H1 (cell line): ENCODE data around the gene NIM1K.

Experiments used
- EP300 ChIP-seq, 2 experiments: IDR thresholded peaks; 1 replicate in 1 of 2; 2 replicates in 1 of 2; pipeline ENCODE4 v1.6.1; 2011 to 2012; ENCODE audit warnings: low read depth in 2 of 2, low read length in 2 of 2, mild to moderate bottlenecking in 2 of 2, borderline replicate concordance in 1 of 2, inconsistent platforms in 1 of 2, moderate library complexity in 1 of 2
- EZH2 ChIP-seq: fragments of 200-600 bp; sonication (generic); IDR thresholded peaks from 2 replicates; pipeline ENCODE4 v1.7.1; 2012; ENCODE audit warnings: low read depth, mild to moderate bottlenecking, moderate library complexity, low read length, inconsistent platforms; ENCODE audit not compliant: severe bottlenecking
- POLR2A ChIP-seq, 2 experiments: IDR thresholded peaks; 1 replicate in 1 of 2; 2 replicates in 1 of 2; pipeline ENCODE4 v1.6.1; 2011; ENCODE audit warnings: low read depth in 2 of 2, low read length in 2 of 2, mild to moderate bottlenecking in 2 of 2; ENCODE audit errors: control extremely low read depth in 1 of 2
- RNF2 ChIP-seq: fragments of 200-900, 300-1000 bp; sonication (generic); IDR thresholded peaks from 2 replicates; pipeline ENCODE4 v1.7.1; 2016; ENCODE audit warnings: borderline replicate concordance, low read depth, mild to moderate bottlenecking, antibody characterized with exemption, low read length; ENCODE audit not compliant: poor library complexity, severe bottlenecking; ENCODE audit errors: missing control alignments
- TF ChIP-seq, protein P1 (sequence below), 3 experiments: IDR thresholded peaks; 1 replicate in 2 of 3; 2 replicates in 1 of 3; pipeline versions ENCODE4 v1.5.1 to v1.6.1; 2011; ENCODE audit warnings: low read length in 3 of 3, mild to moderate bottlenecking in 3 of 3, inconsistent platforms in 2 of 3, low read depth in 1 of 3, moderate library complexity in 1 of 3; ENCODE audit not compliant: insufficient read depth in 1 of 3; ENCODE audit errors: control extremely low read depth in 1 of 3
- TF ChIP-seq, protein P2 (sequence below): IDR thresholded peaks from 2 replicates; pipeline ENCODE4 v1.6.1; 2011; ENCODE audit warnings: low read depth, mild to moderate bottlenecking, low read length; ENCODE audit not compliant: insufficient read depth

DNA sequence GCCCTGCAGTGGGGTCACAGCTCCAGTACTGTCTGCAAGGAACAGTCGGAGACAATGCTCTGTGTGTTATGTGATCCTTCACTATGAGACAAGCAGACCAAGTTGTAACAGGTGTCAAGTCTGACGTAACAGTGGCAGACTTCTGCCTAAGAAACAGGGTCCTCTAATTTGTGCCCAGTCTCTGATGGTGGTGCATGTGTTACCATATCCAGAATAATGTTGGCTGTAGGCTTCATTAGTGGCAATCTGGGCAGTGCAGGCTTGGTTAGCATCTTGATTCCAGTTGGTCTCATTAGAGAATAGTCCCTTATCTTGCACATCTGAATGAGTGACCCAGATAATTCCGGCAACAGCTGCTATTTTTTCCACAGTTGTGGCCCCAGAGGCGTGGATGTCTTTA is 37.6 kb upstream of the NIM1K start:
- TF ChIP-seq EZH2 (no peak), RNF2 (no peak), POLR2A (IDR thresholded peaks at IDR 0.05; ENCODE audit: control extremely low read depth in 1 of 2, low read depth in 2 of 2, low read length in 2 of 2) (no peak), EP300 (IDR thresholded peaks at IDR 0.05; ENCODE audit: borderline replicate concordance in 1 of 2, low read depth in 2 of 2, low read length in 2 of 2) (no peak)
- TF ChIP-seq, protein P1, sequence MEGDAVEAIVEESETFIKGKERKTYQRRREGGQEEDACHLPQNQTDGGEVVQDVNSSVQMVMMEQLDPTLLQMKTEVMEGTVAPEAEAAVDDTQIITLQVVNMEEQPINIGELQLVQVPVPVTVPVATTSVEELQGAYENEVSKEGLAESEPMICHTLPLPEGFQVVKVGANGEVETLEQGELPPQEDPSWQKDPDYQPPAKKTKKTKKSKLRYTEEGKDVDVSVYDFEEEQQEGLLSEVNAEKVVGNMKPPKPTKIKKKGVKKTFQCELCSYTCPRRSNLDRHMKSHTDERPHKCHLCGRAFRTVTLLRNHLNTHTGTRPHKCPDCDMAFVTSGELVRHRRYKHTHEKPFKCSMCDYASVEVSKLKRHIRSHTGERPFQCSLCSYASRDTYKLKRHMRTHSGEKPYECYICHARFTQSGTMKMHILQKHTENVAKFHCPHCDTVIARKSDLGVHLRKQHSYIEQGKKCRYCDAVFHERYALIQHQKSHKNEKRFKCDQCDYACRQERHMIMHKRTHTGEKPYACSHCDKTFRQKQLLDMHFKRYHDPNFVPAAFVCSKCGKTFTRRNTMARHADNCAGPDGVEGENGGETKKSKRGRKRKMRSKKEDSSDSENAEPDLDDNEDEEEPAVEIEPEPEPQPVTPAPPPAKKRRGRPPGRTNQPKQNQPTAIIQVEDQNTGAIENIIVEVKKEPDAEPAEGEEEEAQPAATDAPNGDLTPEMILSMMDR (IDR thresholded peaks at IDR 0.05; ENCODE audit: control extremely low read depth in 1 of 3, insufficient read depth in 1 of 3, low read depth in 1 of 3, low read length in 3 of 3): no peak
- TF ChIP-seq, protein P2, sequence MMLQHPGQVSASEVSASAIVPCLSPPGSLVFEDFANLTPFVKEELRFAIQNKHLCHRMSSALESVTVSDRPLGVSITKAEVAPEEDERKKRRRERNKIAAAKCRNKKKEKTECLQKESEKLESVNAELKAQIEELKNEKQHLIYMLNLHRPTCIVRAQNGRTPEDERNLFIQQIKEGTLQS: no peak
